ENCODE measurements around the gene BEND5. TPM values are rescaled to one million over a fixed set of nuclear protein-coding genes. Genes with fewer than 3 reads are reported as not detected.

The BEND5 gene
- total RNA-seq, 1 experiment from 2014 or later: not detected

- no peak for DNase-seq (ENCODE audit: low spot score)
Measured at GRCh38 chr1:48681476-48682305, 95.0 kb downstream of the BEND5 start.

GRCh38 chr1:48680411-48681035, 96.2 kb downstream of the BEND5 start:
- no peak for DNase-seq (ENCODE audit: low spot score)

GRCh38 chr1:48679859-48680258, 96.8 kb downstream of the BEND5 start:
- no peak for DNase-seq (ENCODE audit: low spot score)

GRCh38 chr1:48678710-48679505, 97.8 kb downstream of the BEND5 start:
- DNase-seq (ENCODE audit: low spot score): no peak

Measured in HT-29 (cell line).